ENCODE measurements around the gene FERMT1.

Gene FERMT1

GRCh38 chr20:6067763-6068318 lies 55.0 kb downstream of the FERMT1 start:
- H3K9ac ChIP-seq (ENCODE audit: low read depth, low read length, poor library complexity, severe bottlenecking): no peak overlapping the region
- no peaks in the 10 kb centered on the region for H4K20me1 ChIP-seq (ENCODE audit: insufficient read depth, low read length, poor library complexity, severe bottlenecking)
- no peaks in the 10 kb centered on the region for H3K36me3 ChIP-seq (ENCODE audit: insufficient read depth, low read length)
- TF ChIP-seq EZH2phosphoT487 (IDR thresholded peaks at IDR 0.05; ENCODE audit: borderline replicate concordance) (no peak), CTCF (conservative IDR thresholded peaks at IDR 0.05; ENCODE audit: low read length) (no peak)
- no peaks in the 10 kb centered on the region for H3K4me1 ChIP-seq (ENCODE audit: insufficient read depth, low read length, poor library complexity, severe bottlenecking)
- no peak overlapping the region for H3K4me3 ChIP-seq (ENCODE audit: low read length, poor library complexity, severe bottlenecking)
- no peaks in the 10 kb centered on the region for H3F3A ChIP-seq (ENCODE audit: low read depth)
- H3K9me2 ChIP-seq (replicated peaks; ENCODE audit: low read depth, low read length): no peaks in the 10 kb centered on the region
- H3K4me2 ChIP-seq (ENCODE audit: low read depth, low read length, poor library complexity, severe bottlenecking): no peak overlapping the region
- no peak overlapping the region for H2AFZ ChIP-seq (ENCODE audit: low read length)
- no peaks in the 10 kb centered on the region for H3K9me3 ChIP-seq (ENCODE audit: insufficient read depth, low read depth, low read length)
- no peaks in the 10 kb centered on the region for H3K79me2 ChIP-seq (ENCODE audit: insufficient read depth, low read length)
- H3K27me3 ChIP-seq (ENCODE audit: insufficient read depth, low read length, poor library complexity, severe bottlenecking): no peaks in the 10 kb centered on the region

GRCh38 chr20:6066582-6066981 lies 56.2 kb downstream of the FERMT1 start:
- Histone ChIP-seq H2AFZ (ENCODE audit: low read length) (no peak overlapping the region), H3K4me3 (ENCODE audit: low read length, poor library complexity, severe bottlenecking) (no peak overlapping the region), H3K9me2 (replicated peaks; ENCODE audit: low read depth, low read length) (no peaks in the 10 kb centered on the region)

GRCh38 chr20:6061544-6061943 lies 61.3 kb downstream of the FERMT1 start:
- Histone ChIP-seq H3K4me2 (ENCODE audit: low read depth, low read length, poor library complexity, severe bottlenecking) (no peak overlapping the region), H3K79me2 (ENCODE audit: insufficient read depth, low read length) (no peaks in the 10 kb centered on the region), H3K9ac (ENCODE audit: low read depth, low read length, poor library complexity, severe bottlenecking) (no peak overlapping the region), H3F3A (ENCODE audit: low read depth) (no peaks in the 10 kb centered on the region), H3K27me3 (ENCODE audit: insufficient read depth, low read length, poor library complexity, severe bottlenecking) (no peaks in the 10 kb centered on the region), H3K4me1 (ENCODE audit: insufficient read depth, low read length, poor library complexity, severe bottlenecking) (no peaks in the 10 kb centered on the region), H3K36me3 (ENCODE audit: insufficient read depth, low read length) (no peaks in the 10 kb centered on the region), H4K20me1 (ENCODE audit: insufficient read depth, low read length, poor library complexity, severe bottlenecking) (no peaks in the 10 kb centered on the region), H3K9me3 (ENCODE audit: insufficient read depth, low read depth, low read length) (no peaks in the 10 kb centered on the region), H3K4me3 (ENCODE audit: low read length, poor library complexity, severe bottlenecking) (no peak overlapping the region), H2AFZ (ENCODE audit: low read length) (no peak overlapping the region), H3K9me2 (replicated peaks; ENCODE audit: low read depth, low read length) (no peaks in the 10 kb centered on the region)
- TF ChIP-seq CTCF (conservative IDR thresholded peaks at IDR 0.05; ENCODE audit: low read length) (no peak), EZH2phosphoT487 (IDR thresholded peaks at IDR 0.05; ENCODE audit: borderline replicate concordance) (no peak)

More at GRCh38 chr20:6066582-6066981, 56.2 kb downstream of the FERMT1 start:
- no peaks in the 10 kb centered on the region for H3F3A ChIP-seq (ENCODE audit: low read depth)
- H3K4me2 ChIP-seq (ENCODE audit: low read depth, low read length, poor library complexity, severe bottlenecking): no peak overlapping the region
- TF ChIP-seq EZH2phosphoT487 (IDR thresholded peaks at IDR 0.05; ENCODE audit: borderline replicate concordance) (no peak), CTCF (conservative IDR thresholded peaks at IDR 0.05; ENCODE audit: low read length) (no peak)
- H3K4me1 ChIP-seq (ENCODE audit: insufficient read depth, low read length, poor library complexity, severe bottlenecking): no peaks in the 10 kb centered on the region
- H4K20me1 ChIP-seq (ENCODE audit: insufficient read depth, low read length, poor library complexity, severe bottlenecking): no peaks in the 10 kb centered on the region
- no peaks in the 10 kb centered on the region for H3K9me3 ChIP-seq (ENCODE audit: insufficient read depth, low read depth, low read length)
- no peak overlapping the region for H3K9ac ChIP-seq (ENCODE audit: low read depth, low read length, poor library complexity, severe bottlenecking)
- H3K79me2 ChIP-seq (ENCODE audit: insufficient read depth, low read length): no peaks in the 10 kb centered on the region
- H3K27me3 ChIP-seq (ENCODE audit: insufficient read depth, low read length, poor library complexity, severe bottlenecking): no peaks in the 10 kb centered on the region
- no peaks in the 10 kb centered on the region for H3K36me3 ChIP-seq (ENCODE audit: insufficient read depth, low read length)

Data from Loucy (cell line).